Measurements from ENCODE around the gene HIBADH.
A peak's percentile ranks its signal among the peaks of the same experiment; 100 is the strongest.

Gene HIBADH

GRCh38 chr7:27662490-27663205 is at the start of gene HIBADH:
HIBADH (minus strand) TSS chr7:27662883; CDS start chr7:27662788, 95 bp downstream.
- peak; percentile 97 for DNase-seq

GRCh38 chr7:27712217-27712616 is 49.5 kb upstream of the HIBADH start:
- DNase-seq = no peak

GRCh38 chr7:27709137-27710075 is 46.7 kb upstream of the HIBADH start:
- DNase-seq = peak; percentile 25

GRCh38 chr7:27708485-27708884 is 45.8 kb upstream of the HIBADH start:
- DNase-seq = no peak

GRCh38 chr7:27705200-27705594 is 42.5 kb upstream of the HIBADH start:
- no peak for DNase-seq

GRCh38 chr7:27704422-27705199 is 41.9 kb upstream of the HIBADH start:
- no peak for DNase-seq

- no peak for DNase-seq
These were observed 40.5 kb upstream of the HIBADH start for GRCh38 chr7:27703181-27703580.

- no peak for DNase-seq
These were observed 37.8 kb upstream of the HIBADH start for GRCh38 chr7:27700501-27700900.

GRCh38 chr7:27699751-27700150 is 37.1 kb upstream of the HIBADH start:
- no peak for DNase-seq

GRCh38 chr7:27697861-27698430 is 35.3 kb upstream of the HIBADH start:
- DNase-seq = no peak

GRCh38 chr7:27695096-27695495 is 32.4 kb upstream of the HIBADH start:
- DNase-seq = no peak

GRCh38 chr7:27693794-27694193 is 31.1 kb upstream of the HIBADH start:
- DNase-seq = no peak

- no peak for DNase-seq
These were observed 28.0 kb upstream of the HIBADH start for GRCh38 chr7:27690649-27691048.

GRCh38 chr7:27689591-27690164 is 27.0 kb upstream of the HIBADH start:
- no peak for DNase-seq

GRCh38 chr7:27689150-27689549 is 26.5 kb upstream of the HIBADH start:
- DNase-seq = no peak

GRCh38 chr7:27688646-27689045 is 26.0 kb upstream of the HIBADH start:
- no peak for DNase-seq

- DNase-seq = no peak
These were observed 25.4 kb upstream of the HIBADH start for GRCh38 chr7:27688056-27688455.

GRCh38 chr7:27686315-27686714 is 23.6 kb upstream of the HIBADH start:
- no peak for DNase-seq

GRCh38 chr7:27685893-27686292 is 23.2 kb upstream of the HIBADH start:
- DNase-seq = no peak

- no peak for DNase-seq
These were observed 22.5 kb upstream of the HIBADH start for GRCh38 chr7:27685209-27685608.

- no peak for DNase-seq
These were observed 21.8 kb upstream of the HIBADH start for GRCh38 chr7:27684491-27684890.

- no peak for DNase-seq
These were observed 17.9 kb upstream of the HIBADH start for GRCh38 chr7:27680610-27681009.
